Measurements from ENCODE around the gene SCAMP1. TPM values are rescaled to one million over a fixed set of nuclear protein-coding genes. Genes with fewer than 3 reads are reported as not detected.

Gene SCAMP1
- total and polyA plus RNA-seq, 2 of the 13 experiments (the other 11 are each of a cell fraction or from before 2014, with no cell fraction given): 18.2 to 33.7 TPM

- TF ChIP-seq ATF7-NPFF (CRISPR knock-in tag; IDR thresholded peaks at IDR 0.05; ENCODE audit: low read depth) (no peak), PRMT3 (CRISPR knock-in tag; IDR thresholded peaks at IDR 0.05; ENCODE audit: borderline replicate concordance, low read depth) (no peak), ZFP82 (CRISPR knock-in tag; IDR thresholded peaks at IDR 0.05; ENCODE audit: borderline replicate concordance) (no peak), ZNF468 (CRISPR knock-in tag; IDR thresholded peaks at IDR 0.05) (no peak), CEBPZ (IDR thresholded peaks at IDR 0.05; ENCODE audit: low read length) (no peak), MEF2D (CRISPR knock-in tag; IDR thresholded peaks at IDR 0.05) (no peak)
These were observed 24.4 kb upstream of the SCAMP1 start (continued) for GRCh38 chr5:78335976-78336375.

DNA sequence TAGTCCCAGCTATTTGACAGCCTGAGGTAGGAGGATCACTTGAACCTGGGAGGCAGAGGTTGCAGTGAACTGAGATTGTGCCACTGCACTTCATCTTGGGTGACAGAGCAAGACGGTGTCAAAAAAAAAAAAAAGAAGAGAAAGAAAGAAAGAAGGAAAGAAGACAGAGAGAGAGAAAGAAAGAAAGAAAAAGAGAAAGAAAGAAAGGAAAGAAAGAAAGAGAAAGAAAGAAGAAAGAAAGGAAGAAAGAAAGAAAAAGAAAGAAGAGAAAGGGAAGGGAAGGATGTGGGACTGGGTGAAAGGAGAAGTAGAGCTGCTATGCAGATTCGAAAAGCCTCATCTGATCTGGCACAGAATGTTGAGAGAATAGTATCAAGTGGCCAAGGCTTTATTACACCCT lies 23.7 kb upstream of the SCAMP1 start:
- H3K36me3 ChIP-seq (replicated peaks in 1 of 2; ENCODE audit: control insufficient read depth in 1 of 2, insufficient read depth in 2 of 2, low read length in 2 of 2): no peaks in the 10 kb centered on the region
- H3K4me1 ChIP-seq (ENCODE audit: insufficient read depth, low read length): peaks cover 18% of the 10 kb centered on the region
- in situ Hi-C loops (cut with HindIII; ENCODE audit: extremely low pct_ligation_motif_present, low pct_unique_long_range_greater_than_20kb) (no loop called here), intact Hi-C loops (cut with micrococcal nuclease; ENCODE audit: unreplicated experiment) (no loop called here)
- CTCF ChIA-PET (ENCODE audit: low intra/inter-chr PET ratio, low total read pairs): no interaction called here
- no peaks in the 10 kb centered on the region for H3K27me3 ChIP-seq (ENCODE audit: control insufficient read depth in 1 of 2, insufficient read depth in 2 of 2, low read length in 2 of 2)
- H4K20me1 ChIP-seq (ENCODE audit: insufficient read depth, low read length): no peaks in the 10 kb centered on the region
- TF ChIP-seq MAFK (conservative IDR thresholded peaks at IDR 0.05 in 1 of 2, IDR thresholded peaks at IDR 0.05 in 1 of 2; ENCODE audit: low read length in 2 of 2) (no peak), GPN1 (CRISPR knock-in tag; IDR thresholded peaks at IDR 0.05; ENCODE audit: borderline replicate concordance) (no peak), PLRG1 (conservative IDR thresholded peaks at IDR 0.05) (no peak), IKZF4 (CRISPR knock-in tag; IDR thresholded peaks at IDR 0.05; ENCODE audit: borderline replicate concordance, low read depth, not compliant biosample characterization) (no peak)
- BruUV-seq (replicated peaks): no TSS peak
- no peak overlapping the region for H3K4me2 ChIP-seq (ENCODE audit: low read depth, low read length)
- H2AFZ ChIP-seq (ENCODE audit: low read length): no peak overlapping the region
- no peak for FAIRE-seq
- no peak for DNase-seq (ENCODE audit: low spot score)
- POLR2A ChIA-PET: no interaction called here
- no peak overlapping the region for H3K4me3 ChIP-seq (replicated peaks in 1 of 3; ENCODE audit: insufficient read depth in 1 of 3, low read depth in 2 of 3, low read length in 3 of 3)
- H3K9me3 ChIP-seq (ENCODE audit: low read length): peaks cover 5% of the 10 kb centered on the region; the same call in 1 of the 2 replicates
- no peaks in the 10 kb centered on the region for H3K79me2 ChIP-seq (ENCODE audit: insufficient read depth, low read length)
- 18% methylated on average over 2 of the region's 2 CpGs for WGBS (ENCODE audit: low lambda C conversion rate)
- H3K27ac ChIP-seq (ENCODE audit: extremely low read length, insufficient read depth, low read length): no peak overlapping the region
- no peak overlapping the region for H3K9ac ChIP-seq (ENCODE audit: insufficient read depth, low read depth, low read length)
- no peak for ATAC-seq

Measured in HepG2 (cell line).